Measurements from ENCODE around the gene WTIP. TPM values are rescaled to one million over a fixed set of nuclear protein-coding genes. Genes with fewer than 3 reads are reported as not detected.
A peak's percentile ranks its signal among the peaks of the same experiment; 100 is the strongest.

Gene WTIP
- total and polyA plus RNA-seq, 12 donors = 1.2 to 15.1 (median 6.0) TPM

DNA sequence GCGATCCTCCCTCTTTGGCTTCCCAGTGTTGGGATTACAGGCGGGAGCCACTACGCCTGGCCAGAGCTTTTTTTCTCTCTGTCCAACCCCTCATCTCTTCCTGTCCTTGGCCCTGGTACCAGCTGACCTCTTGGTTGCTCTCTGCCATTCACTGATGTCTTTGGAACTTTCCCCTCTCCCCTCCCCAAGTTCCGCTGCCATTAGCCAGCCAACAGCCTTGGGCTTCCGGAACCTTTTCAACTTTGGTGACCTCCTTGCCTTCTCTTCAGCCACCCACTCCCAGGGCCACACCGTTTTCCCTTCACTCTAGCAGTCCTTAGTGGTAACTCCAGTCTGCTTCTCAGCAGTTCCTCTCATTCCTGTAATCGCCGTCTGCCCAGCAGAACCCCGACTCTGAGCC lies 4.3 kb downstream of the WTIP start:
- no peak for TF ChIP-seq POLR2A (IDR thresholded peaks at IDR 0.05)
- TF ChIP-seq CTCF (IDR thresholded peaks at IDR 0.05) = no peak
- WGBS, 4 donors = 75 to 88% (median 78%) methylated on average over 9 of the region's 9 CpGs
- peak in 1 of 7 donors; percentile 5 for DNase-seq

DNA sequence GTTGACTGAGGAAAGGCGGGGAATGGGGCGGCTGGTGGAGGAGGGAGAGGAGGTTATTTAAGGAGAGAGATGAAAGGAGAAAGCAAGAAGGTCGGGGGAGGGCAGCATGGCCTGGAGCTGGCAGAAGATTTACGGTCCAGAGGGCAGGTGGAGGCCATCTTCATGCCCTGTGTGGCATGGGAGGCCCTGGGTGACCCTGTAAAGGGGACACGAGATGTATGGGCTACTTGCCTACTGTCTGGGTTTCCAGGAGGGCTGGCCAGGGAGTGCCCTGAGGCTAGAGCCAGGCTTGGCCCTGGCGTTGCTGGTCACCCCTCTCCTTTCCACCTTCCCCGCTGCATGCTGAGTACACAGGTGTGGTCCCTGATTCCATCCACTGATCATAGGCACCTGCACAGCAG lies 6.1 kb downstream of the WTIP start:
- Histone ChIP-seq H3K27ac (no peak overlapping the region), H3K9me3 (replicated peaks in 1 of 3) (no peaks in the 10 kb centered on the region), H3K4me1 (replicated peaks in 1 of 2) (peaks cover 0 to 3% of the 10 kb centered on the region in 2 donors), H3K36me3 (replicated peaks in 1 of 2) (no peaks in the 10 kb centered on the region), H3K4me3 (no peak overlapping the region), H3K27me3 (no peaks in the 10 kb centered on the region)
- WGBS, 4 donors = 84 to 86% (median 85%) methylated on average over 7 of the region's 7 CpGs
- TF ChIP-seq POLR2A (IDR thresholded peaks at IDR 0.05) (no peak), CTCF (IDR thresholded peaks at IDR 0.05) (no peak)
- no peak for DNase-seq
- intact Hi-C loops (cut with DNase I) = no loop called here

More for the DNA sequence above, 4.3 kb downstream of the WTIP start:
- no peaks in the 10 kb centered on the region for H3K27me3 ChIP-seq
- no peaks in the 10 kb centered on the region for H3K9me3 ChIP-seq (replicated peaks in 1 of 3)
- intact Hi-C loops (cut with DNase I) = no loop called here
- H3K4me1 ChIP-seq (replicated peaks in 1 of 2) = peaks cover 0 to 9% of the 10 kb centered on the region in 2 donors
- no peak overlapping the region for H3K4me3 ChIP-seq
- H3K36me3 ChIP-seq (replicated peaks in 1 of 2) = no peaks in the 10 kb centered on the region
- H3K27ac ChIP-seq = no peak overlapping the region

DNA sequence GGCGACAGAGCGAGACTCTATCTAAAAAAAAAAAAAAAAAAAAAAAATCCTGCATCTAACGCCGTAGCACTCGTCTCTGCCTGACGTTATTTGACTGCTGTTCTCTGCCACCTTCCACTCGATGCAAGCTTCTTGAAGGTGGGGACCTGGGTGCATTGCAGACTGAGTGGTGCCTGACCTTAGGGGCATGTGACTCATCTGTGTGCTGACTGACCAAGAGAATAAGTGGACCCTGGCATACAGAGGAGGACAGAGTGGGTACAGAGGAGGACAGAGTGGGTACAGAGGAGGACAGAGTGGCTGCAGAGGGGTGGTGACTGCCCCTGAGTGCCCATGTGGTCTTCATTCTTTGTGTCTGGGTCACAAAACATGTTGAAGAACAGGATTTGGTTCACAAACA lies 7.6 kb downstream of the WTIP start:
- Histone ChIP-seq H3K9me3 (replicated peaks in 1 of 3) (no peaks in the 10 kb centered on the region), H3K27me3 (no peaks in the 10 kb centered on the region), H3K4me1 (replicated peaks in 1 of 2) (no peaks in the 10 kb centered on the region), H3K4me3 (no peak overlapping the region), H3K36me3 (replicated peaks in 1 of 2) (peaks cover 0 to 7% of the 10 kb centered on the region in 2 donors), H3K27ac (no peak overlapping the region)
- no peak for DNase-seq
- TF ChIP-seq POLR2A (IDR thresholded peaks at IDR 0.05) = no peak
- no peak for TF ChIP-seq CTCF (IDR thresholded peaks at IDR 0.05)
- WGBS, 4 donors = 75 to 88% (median 80%) methylated on average over 5 to 7 of the region's 7 CpGs
- intact Hi-C loops (cut with DNase I) = no loop called here

- 92 to 97% (median 94%) methylated on average over 11 to 19 of the region's 19 CpGs for WGBS, 4 donors
- Histone ChIP-seq H3K4me1 (replicated peaks in 1 of 2) (no peaks in the 10 kb centered on the region), H3K4me3 (no peak overlapping the region), H3K27ac (no peak overlapping the region), H3K27me3 (no peaks in the 10 kb centered on the region), H3K36me3 (replicated peaks in 1 of 2) (peaks cover 0 to 7% of the 10 kb centered on the region in 2 donors), H3K9me3 (replicated peaks in 1 of 3) (no peaks in the 10 kb centered on the region)
- TF ChIP-seq POLR2A (IDR thresholded peaks at IDR 0.05) (no peak), CTCF (IDR thresholded peaks at IDR 0.05) (no peak)
- intact Hi-C loops (cut with DNase I) = no loop called here
- DNase-seq = no peak
These were observed 8.7 kb downstream of the WTIP start for GRCh38 chr19:34490141-34490766.

Data from adrenal gland (tissue), 12 donors.